HepG2 (cell line): ENCODE measurements around the gene ABHD6.

Source experiments
- CREB1 ChIP-seq, 2 experiments: fragments of 450-650 bp in 1 of 2; IDR thresholded peaks; 2 replicates each; pipeline ENCODE4 v1.6.1; 2016 to 2017; ENCODE audit warnings: control low read depth in 1 of 2, mild to moderate bottlenecking in 1 of 2, missing compliant biosample characterization in 1 of 2, missing genetic modification characterization in 1 of 2
- ETV6 ChIP-seq: sonication (generic); formaldehyde crosslinking; conservative IDR thresholded peaks from 2 replicates; pipeline ENCODE4 v1.4.0; 2020; ENCODE audit warnings: missing genetic modification reagents
- GZF1 ChIP-seq: sonication (generic); formaldehyde crosslinking; IDR thresholded peaks from 2 replicates; pipeline ENCODE4 v1.5.1; 2020; ENCODE audit warnings: mild to moderate bottlenecking, missing genetic modification reagents
- JDP2 ChIP-seq: sonication (generic); formaldehyde crosslinking; IDR thresholded peaks from 2 replicates; pipeline ENCODE4 v1.8.1; 2022; ENCODE audit warnings: missing genetic modification reagents, borderline replicate concordance
- MXD4 ChIP-seq: IDR thresholded peaks from 2 replicates; pipeline ENCODE4 v1.6.1; 2016; ENCODE audit warnings: mild to moderate bottlenecking, missing biosample characterization, missing genetic modification reagents
- NBN ChIP-seq: fragments of 450-650 bp; conservative IDR thresholded peaks from 2 replicates; pipeline ENCODE4 v1.6.1; 2017
- SIN3A ChIP-seq: IDR thresholded peaks from 2 replicates; pipeline ENCODE4 v1.6.1; 2011; ENCODE audit warnings: low read depth, mild to moderate bottlenecking, control low read depth, low read length, borderline replicate concordance
- ZNF773 ChIP-seq: sonication (generic); formaldehyde crosslinking; IDR thresholded peaks from 2 replicates; pipeline ENCODE4 v1.4.0; 2020; ENCODE audit warnings: missing genetic modification reagents, borderline replicate concordance
- TF ChIP-seq, protein P1 (sequence below): sonication (generic); formaldehyde crosslinking; IDR thresholded peaks from 2 replicates; pipeline ENCODE4 v1.5.0; 2020; ENCODE audit warnings: mild to moderate bottlenecking, missing genetic modification reagents, moderate library complexity

DNA sequence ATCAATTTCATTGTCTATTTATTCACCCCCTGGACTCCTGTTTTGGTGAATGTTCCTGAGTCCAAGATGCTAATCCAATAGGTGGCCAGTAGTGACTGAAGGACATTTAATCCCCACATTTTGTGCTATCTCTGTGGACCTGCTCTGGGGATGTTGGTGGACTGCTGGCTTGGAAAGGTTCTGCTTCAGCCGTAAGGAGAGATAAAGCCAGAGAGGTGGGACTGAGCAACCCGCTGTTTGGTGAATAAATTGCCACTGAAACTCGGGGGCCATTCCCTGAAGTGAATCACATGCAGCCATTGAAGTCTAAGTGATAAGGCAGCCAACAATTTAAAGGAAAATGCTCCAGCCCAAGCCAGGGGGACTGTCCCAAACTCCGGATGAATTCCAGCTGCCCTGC, 1.6 kb upstream of the ABHD6 start:
- TF ChIP-seq NBN: no peak
- no peak for TF ChIP-seq MXD4 (CRISPR knock-in tag)
- TF ChIP-seq, protein P1, sequence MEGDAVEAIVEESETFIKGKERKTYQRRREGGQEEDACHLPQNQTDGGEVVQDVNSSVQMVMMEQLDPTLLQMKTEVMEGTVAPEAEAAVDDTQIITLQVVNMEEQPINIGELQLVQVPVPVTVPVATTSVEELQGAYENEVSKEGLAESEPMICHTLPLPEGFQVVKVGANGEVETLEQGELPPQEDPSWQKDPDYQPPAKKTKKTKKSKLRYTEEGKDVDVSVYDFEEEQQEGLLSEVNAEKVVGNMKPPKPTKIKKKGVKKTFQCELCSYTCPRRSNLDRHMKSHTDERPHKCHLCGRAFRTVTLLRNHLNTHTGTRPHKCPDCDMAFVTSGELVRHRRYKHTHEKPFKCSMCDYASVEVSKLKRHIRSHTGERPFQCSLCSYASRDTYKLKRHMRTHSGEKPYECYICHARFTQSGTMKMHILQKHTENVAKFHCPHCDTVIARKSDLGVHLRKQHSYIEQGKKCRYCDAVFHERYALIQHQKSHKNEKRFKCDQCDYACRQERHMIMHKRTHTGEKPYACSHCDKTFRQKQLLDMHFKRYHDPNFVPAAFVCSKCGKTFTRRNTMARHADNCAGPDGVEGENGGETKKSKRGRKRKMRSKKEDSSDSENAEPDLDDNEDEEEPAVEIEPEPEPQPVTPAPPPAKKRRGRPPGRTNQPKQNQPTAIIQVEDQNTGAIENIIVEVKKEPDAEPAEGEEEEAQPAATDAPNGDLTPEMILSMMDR: no peak
- no peak for TF ChIP-seq ZNF773
- no peak for TF ChIP-seq SIN3A
- no peak for TF ChIP-seq JDP2
- no peak for TF ChIP-seq ETV6 (CRISPR knock-in tag)
- no peak for TF ChIP-seq CREB1 (IDR thresholded peaks at IDR 0.05)
- no peak for TF ChIP-seq CREB1 (CRISPR knock-in tag; IDR thresholded peaks at IDR 0.05)
- no peak for TF ChIP-seq GZF1
